Sigmoid colon (tissue), 4 donors: ENCODE data around the gene HLTF.

Experiments used
- CTCF ChIP-seq, 4 experiments: fragments of 450-650 bp in 3 of 4; fragments of 200-600 bp in 1 of 4; IDR thresholded peaks; one replicate each; pipeline ENCODE4 v1.5.1; 2016 to 2019; ENCODE audit warnings: antibody characterized with exemption in 4 of 4, mild to moderate bottlenecking in 3 of 4, moderate library complexity in 2 of 4
- POLR2A ChIP-seq, 2 donors: fragments of 450-650 bp; IDR thresholded peaks; one replicate each; pipeline ENCODE4 v1.6.1; 2016; ENCODE audit warnings: antibody characterized with exemption in 2 of 2, mild to moderate bottlenecking in 2 of 2, moderate library complexity in 2 of 2
- POLR2AphosphoS5 ChIP-seq, 4 donors: sonication (generic); formaldehyde crosslinking; IDR thresholded peaks; one replicate each; pipeline ENCODE4 v1.6.1; 2017; ENCODE audit warnings: antibody characterized with exemption in 4 of 4

DNA sequence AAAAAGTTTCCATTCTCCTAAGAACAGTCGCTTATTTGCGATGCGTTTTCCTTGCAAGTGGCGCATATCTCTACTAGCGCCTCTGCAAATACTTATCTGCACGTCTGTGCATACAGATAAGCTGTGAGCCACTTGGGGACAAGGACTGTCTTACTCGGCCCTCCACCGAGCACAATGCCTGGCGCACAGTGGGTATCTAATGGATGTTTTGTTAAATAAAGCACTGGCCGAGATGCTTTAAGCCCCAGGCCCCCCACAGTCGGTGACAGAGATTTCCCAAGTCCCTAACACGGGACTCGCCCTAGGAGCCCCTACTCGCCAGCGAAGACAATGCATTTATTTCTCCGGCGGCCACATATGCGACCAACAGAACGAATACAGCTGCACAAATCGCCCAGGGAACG, 503 bp downstream of the HLTF start:
- no peak for TF ChIP-seq CTCF (IDR thresholded peaks at IDR 0.05)
- no peak for TF ChIP-seq POLR2A (IDR thresholded peaks at IDR 0.05)
- no peak for TF ChIP-seq POLR2AphosphoS5 (IDR thresholded peaks at IDR 0.05)
